DLD1 (cell line): ENCODE measurements around the gene CARMIL1.
"Not testable (repeated sequence)": the region's sequence is repeated elsewhere in the genome, so short reads cannot be mapped to it uniquely, and the experiment has no call there.

ENCODE experiments used
- in situ Hi-C: cut with HindIII; loops from 2 replicates; pipeline ENCODE4 v1.10.0; 2017; ENCODE audit warnings: low sequenced_read_pairs

The CARMIL1 gene

DNA sequence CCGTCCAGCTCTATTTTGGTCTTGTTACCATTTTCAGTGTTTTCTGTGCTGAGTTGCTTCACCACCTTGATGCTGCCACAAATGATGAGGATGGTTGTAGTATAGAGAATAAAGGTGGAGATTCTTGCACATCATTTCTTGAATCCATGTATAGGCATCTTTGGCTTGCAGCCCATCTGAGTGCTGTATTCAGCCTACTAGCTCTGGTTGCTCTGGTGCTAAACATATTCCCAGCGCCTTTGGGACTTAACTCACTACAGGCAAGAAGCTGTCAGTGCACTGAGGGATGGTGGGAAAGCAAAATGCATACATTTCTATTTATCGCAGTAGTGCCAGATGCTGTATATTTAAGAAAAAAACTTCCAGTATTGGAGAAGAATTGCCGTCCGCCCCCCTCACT is 86.0 kb downstream of the CARMIL1 start:
- in situ Hi-C loops: no loop called here

DNA sequence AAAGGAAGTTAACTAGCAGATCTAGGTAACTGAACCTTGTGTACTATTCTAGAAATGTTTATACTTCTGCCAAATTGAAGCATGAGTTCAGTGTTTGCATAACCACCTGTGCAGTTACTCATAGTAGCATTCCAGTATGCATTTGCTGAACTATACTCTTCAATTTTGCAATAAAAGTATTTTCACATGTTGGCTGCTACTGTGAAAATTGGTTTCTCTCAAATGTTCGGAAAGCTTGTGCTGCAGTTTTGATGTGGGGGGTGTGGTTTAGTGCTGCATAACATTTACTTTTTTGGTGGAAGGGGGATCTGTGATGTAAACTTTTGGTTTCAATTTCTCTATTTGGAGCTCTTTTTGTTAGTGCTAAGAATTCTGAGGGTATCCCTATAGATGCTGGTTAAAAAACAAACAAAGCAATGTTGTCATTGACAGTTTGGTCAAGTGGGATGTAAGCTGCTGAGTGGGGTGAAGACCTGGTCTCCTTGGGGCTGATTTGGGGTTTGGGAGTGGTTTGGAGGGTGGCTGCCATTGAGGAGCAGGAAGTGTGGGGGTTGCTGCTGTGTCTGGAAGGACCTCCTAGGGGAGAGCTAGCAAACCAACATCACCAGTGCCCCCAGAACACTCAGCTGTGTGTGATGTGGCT is 87.8 kb downstream of the CARMIL1 start:
- in situ Hi-C loops: no loop called here

- in situ Hi-C loops: no loop called here
These were observed 89.9 kb downstream of the CARMIL1 start for GRCh38 chr6:25369036-25369432.

DNA sequence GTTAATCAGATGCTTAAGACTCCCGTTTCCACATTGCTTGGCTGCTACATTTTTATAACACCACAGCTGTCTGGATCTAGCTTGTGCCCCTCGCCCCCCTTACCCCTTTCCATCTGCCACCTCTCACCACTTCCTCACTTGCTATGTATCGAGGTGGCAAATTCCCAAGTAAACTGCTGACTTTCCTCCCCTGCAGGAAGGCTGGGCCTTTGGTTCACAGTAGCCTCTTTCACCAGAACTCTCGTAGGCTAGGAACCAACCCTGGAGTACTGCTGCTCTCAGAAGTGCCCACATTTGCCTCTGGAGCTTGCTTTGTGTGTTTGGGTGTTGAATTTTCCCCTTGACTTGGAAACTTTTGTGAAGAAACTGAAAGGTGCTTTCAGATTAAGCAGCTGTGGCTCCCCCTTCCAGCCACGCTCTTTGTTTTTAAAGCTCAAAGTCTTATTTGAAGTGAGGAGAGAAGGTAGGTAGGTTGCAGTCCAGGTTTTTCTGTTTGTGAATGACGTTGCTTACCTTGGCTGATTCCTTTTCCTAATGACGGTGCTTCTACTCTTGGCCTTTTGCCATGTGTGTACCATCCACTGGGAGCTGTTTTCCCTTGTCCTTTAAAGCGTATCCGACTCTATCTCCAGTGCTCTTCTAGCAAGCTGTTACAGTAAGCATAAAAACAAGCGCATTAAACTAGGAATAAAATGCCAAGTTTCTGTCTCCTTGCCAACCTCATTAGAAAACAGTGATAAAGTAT is 90.4 kb downstream of the CARMIL1 start:
- in situ Hi-C loops: no loop called here

GRCh38 chr6:25370178-25371036 is 91.2 kb downstream of the CARMIL1 start:
- in situ Hi-C loops: no loop called here

DNA sequence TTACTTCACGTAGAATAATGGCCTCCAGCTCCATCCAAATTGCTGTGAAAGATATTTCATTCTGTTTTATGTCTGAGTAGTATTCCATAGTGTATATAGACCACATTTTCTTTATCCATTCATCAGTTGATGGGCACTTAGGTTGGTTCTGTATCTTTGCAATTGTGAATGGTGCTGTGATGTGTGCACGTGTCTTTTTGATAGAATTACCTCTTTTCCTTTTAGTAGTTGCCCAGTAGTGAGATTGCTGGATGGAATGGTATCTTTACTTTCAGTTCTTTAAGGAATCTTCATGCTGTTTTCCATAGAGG is 91.8 kb downstream of the CARMIL1 start:
- in situ Hi-C loops: no loop called here

DNA sequence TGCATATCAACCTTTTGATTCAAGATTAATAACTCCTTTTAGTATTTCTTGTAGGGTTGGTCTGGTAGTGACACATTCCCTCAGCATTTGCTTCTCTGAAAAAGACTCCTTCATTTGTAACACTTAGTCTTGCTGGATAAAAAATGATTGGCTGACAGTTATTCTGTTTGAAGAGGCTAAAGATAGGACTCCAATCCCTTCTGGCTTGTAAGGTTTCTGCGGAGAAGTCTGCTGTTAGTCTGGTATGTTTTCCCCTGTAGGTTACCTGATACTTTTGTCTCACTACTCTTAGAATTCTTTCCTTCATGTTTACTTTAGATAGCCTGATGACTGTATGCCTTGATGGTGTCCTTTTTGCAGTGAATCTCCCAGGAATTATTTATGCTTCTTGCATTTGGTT is 96.0 kb downstream of the CARMIL1 start:
- in situ Hi-C loops: no loop called here

- in situ Hi-C loops: no loop called here
These were observed 98.5 kb downstream of the CARMIL1 start for GRCh38 chr6:25377664-25378063.

- in situ Hi-C loops: no loop called here
These were observed 101.9 kb downstream of the CARMIL1 start for GRCh38 chr6:25381077-25381476.

- in situ Hi-C loops: not testable (repeated sequence)
These were observed 103.3 kb downstream of the CARMIL1 start for GRCh38 chr6:25382476-25382875.

DNA sequence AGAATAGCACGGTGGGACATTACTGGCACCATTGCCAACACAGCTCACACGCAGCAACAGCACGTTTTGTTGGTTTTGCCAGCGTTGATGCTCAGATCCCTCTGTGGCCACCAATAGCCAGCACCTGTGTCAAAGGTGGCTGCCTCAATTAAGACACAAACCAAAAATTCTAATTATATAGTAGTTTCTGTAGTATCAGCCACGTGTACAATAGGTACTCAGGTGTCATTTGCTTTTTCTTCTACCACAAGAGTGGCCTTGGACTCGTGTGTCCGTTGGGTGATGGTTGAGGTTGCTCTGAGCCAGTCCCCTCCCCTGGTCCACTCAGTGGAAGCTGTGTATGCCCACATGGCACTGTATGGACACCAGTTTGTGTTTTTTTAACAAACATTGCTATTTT is 105.1 kb downstream of the CARMIL1 start:
- in situ Hi-C loops: no loop called here

DNA sequence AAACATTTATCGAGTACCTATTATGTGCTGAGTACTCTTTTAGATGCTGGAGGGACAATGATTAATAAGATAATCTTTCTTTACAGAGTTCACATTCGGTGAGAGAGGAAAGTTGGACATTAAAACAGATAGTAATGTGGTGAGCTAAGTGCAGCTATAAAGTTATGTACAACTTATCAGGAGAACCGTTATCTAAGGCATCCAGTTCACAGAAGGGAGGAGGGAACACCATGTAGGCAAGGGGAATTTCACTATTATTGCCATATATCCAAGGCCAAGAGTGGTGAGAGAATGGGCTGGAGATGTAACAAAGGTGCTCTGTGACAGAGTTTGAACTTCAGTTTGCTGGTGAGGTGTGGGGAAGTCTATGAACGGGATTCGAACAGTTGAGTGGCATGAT is 105.8 kb downstream of the CARMIL1 start:
- in situ Hi-C loops: no loop called here

- in situ Hi-C loops: no loop called here
These were observed 108.3 kb downstream of the CARMIL1 start for GRCh38 chr6:25387483-25387882.

DNA sequence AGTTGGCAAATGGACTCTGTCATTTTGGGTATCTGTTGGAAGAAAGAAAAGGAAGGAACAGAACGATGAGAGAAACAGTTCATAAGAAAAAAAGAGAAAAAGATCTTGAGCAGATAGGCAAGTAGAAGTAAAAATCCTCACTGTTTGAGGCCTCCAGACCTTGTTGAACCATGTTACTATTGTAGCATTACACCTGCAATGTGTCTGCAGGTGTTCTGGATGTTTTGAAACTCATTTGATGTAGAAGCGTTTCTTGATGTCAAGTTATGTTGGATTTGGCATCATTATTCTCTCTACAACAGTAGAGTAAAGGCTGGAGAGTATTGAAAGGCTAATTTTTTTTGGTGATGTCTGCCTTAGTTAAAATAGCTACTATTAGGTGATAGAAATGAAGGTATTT is 108.7 kb downstream of the CARMIL1 start:
- in situ Hi-C loops: no loop called here

DNA sequence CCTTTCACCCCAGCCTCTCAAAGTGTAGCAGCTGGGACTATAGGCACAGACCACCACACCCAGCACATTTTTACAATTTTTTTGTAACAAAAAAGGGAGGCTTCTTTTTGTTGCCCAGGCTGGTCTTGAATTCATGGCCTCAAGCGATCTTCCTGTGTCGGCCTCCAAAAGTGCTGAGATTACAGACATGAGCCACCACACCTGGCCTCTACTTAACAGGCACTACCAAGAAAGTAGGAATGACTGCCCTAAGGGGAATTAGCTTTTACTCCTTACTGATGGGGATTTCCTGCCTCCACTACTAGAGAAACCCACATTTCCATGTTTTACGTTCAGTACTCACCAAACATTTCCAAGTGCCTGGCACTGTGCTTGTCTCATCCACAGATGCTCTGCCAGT is 109.6 kb downstream of the CARMIL1 start:
- in situ Hi-C loops: no loop called here

- in situ Hi-C loops: no loop called here
These were observed 110.3 kb downstream of the CARMIL1 start for GRCh38 chr6:25389471-25389870.

- in situ Hi-C loops: no loop called here
These were observed 113.2 kb downstream of the CARMIL1 start for GRCh38 chr6:25392372-25392771.

GRCh38 chr6:25395731-25396130 is 116.6 kb downstream of the CARMIL1 start:
- in situ Hi-C loops: no loop called here

- in situ Hi-C loops: no loop called here
These were observed 118.2 kb downstream of the CARMIL1 start for GRCh38 chr6:25397406-25397805.

- in situ Hi-C loops: no loop called here
These were observed 120.7 kb downstream of the CARMIL1 start for GRCh38 chr6:25399885-25400284.

- in situ Hi-C loops: no loop called here
These were observed 122.5 kb downstream of the CARMIL1 start for GRCh38 chr6:25401711-25402110.

GRCh38 chr6:25402125-25402524 is 123.0 kb downstream of the CARMIL1 start:
- in situ Hi-C loops: no loop called here
